CD14-positive monocyte (primary cell): ENCODE measurements around the gene MUC5B. TPM values are rescaled to one million over a fixed set of nuclear protein-coding genes. Genes with fewer than 3 reads are reported as not detected.

ENCODE experiments used
- DNase-seq, 3 donors: peaks; one replicate each; pipeline ENCODE4 v3.0.0-alpha.2; 2011 to 2022
- H2AFZ ChIP-seq: 2 replicates; pipeline ENCODE4 v1.6.0; 2012; ENCODE audit warnings: mild to moderate bottlenecking, low read depth, low read length, inconsistent platforms; ENCODE audit not compliant: insufficient read depth, poor library complexity, severe bottlenecking
- H3K27ac ChIP-seq, 2 donors: 1 replicate in 1 of 2; 2 replicates in 1 of 2; pipeline ENCODE4 v1.5.1; 2012 to 2013; ENCODE audit warnings: low read length in 2 of 2, control low read depth in 1 of 2, inconsistent platforms in 1 of 2, low read depth in 1 of 2, mild to moderate bottlenecking in 1 of 2
- H3K27me3 ChIP-seq, 2 donors: one replicate each; pipeline versions ENCODE4 v1.6.0 to v1.6.1; 2011 to 2013; ENCODE audit warnings: low read length in 2 of 2; ENCODE audit not compliant: control insufficient read depth in 2 of 2, insufficient read depth in 2 of 2
- H3K36me3 ChIP-seq, 2 donors: replicated peaks in 1 of 2; 1 replicate in 1 of 2; 2 replicates in 1 of 2; pipeline versions ENCODE4 v1.5.1 to v1.6.1; 2012 to 2013; ENCODE audit warnings: low read length in 2 of 2, control low read depth in 1 of 2, inconsistent platforms in 1 of 2, mild to moderate bottlenecking in 1 of 2; ENCODE audit not compliant: insufficient read depth in 2 of 2, control insufficient read depth in 1 of 2
- H3K4me1 ChIP-seq, 2 donors: 1 replicate in 1 of 2; 2 replicates in 1 of 2; pipeline versions ENCODE4 v1.5.1 to v1.6.1; 2012 to 2013; ENCODE audit warnings: low read length in 2 of 2, control low read depth in 1 of 2, inconsistent platforms in 1 of 2, mild to moderate bottlenecking in 1 of 2, moderate library complexity in 1 of 2; ENCODE audit not compliant: insufficient read depth in 2 of 2, control insufficient read depth in 1 of 2
- H3K4me2 ChIP-seq: replicated peaks from 2 replicates; pipeline ENCODE3; 2012; ENCODE audit warnings: low read length, moderate library complexity, mild to moderate bottlenecking; ENCODE audit not compliant: poor library complexity, severe bottlenecking; ENCODE audit errors: extremely low read depth
- H3K4me3 ChIP-seq, 3 experiments: fragments of 200-600 bp in 1 of 3; sonication (generic) in 1 of 3; replicated peaks in 1 of 3; 1 replicate in 2 of 3; 2 replicates in 1 of 3; pipeline ENCODE4 v1.5.1; 2011 to 2013; ENCODE audit warnings: low read length in 3 of 3, mild to moderate bottlenecking in 3 of 3, control low read depth in 2 of 3, low read depth in 2 of 3, inconsistent platforms in 1 of 3, moderate library complexity in 1 of 3
- H3K79me2 ChIP-seq: 2 replicates; pipeline ENCODE4 v1.6.0; 2012; ENCODE audit warnings: mild to moderate bottlenecking, control low read depth, inconsistent platforms, low read length, moderate library complexity; ENCODE audit not compliant: insufficient read depth
- H3K9ac ChIP-seq: 2 replicates; pipeline ENCODE4 v1.6.0; 2017; ENCODE audit warnings: low read length, mild to moderate bottlenecking; ENCODE audit not compliant: insufficient read depth, poor library complexity, severe bottlenecking
- H3K9me3 ChIP-seq, 2 donors: replicated peaks in 1 of 2; 1 replicate in 1 of 2; 2 replicates in 1 of 2; pipeline versions ENCODE4 v1.5.1 to v1.6.1; 2012 to 2013; ENCODE audit warnings: low read length in 2 of 2, control low read depth in 1 of 2; ENCODE audit not compliant: control insufficient read depth in 1 of 2, insufficient read depth in 1 of 2
- H4K20me1 ChIP-seq: 2 replicates; pipeline ENCODE4 v1.6.0; 2012; ENCODE audit warnings: mild to moderate bottlenecking, low read length, control low read depth, moderate library complexity; ENCODE audit not compliant: insufficient read depth
- H3K27ac Mint-ChIP-seq, 7 donors: one replicate each; pipeline ENCODE4 v1.8.0; 2020; ENCODE audit warnings: mild to moderate bottlenecking in 7 of 7, mixed read lengths in 7 of 7, moderate library complexity in 6 of 7, inconsistent platforms in 2 of 7
- H3K27me3 Mint-ChIP-seq, 3 donors: one replicate each; pipeline ENCODE4 v1.8.0; 2021 to 2022; ENCODE audit warnings: low read depth in 3 of 3, mild to moderate bottlenecking in 3 of 3, mixed read lengths in 3 of 3, moderate library complexity in 3 of 3, inconsistent platforms in 1 of 3
- H3K36me3 Mint-ChIP-seq, 2 donors: one replicate each; pipeline ENCODE4 v1.8.0; 2020; ENCODE audit warnings: mixed read lengths in 2 of 2, inconsistent platforms in 1 of 2, mild to moderate bottlenecking in 1 of 2
- H3K4me1 Mint-ChIP-seq: one replicate; pipeline ENCODE4 v1.8.0; 2020; ENCODE audit warnings: mild to moderate bottlenecking, mixed read lengths
- H3K4me3 Mint-ChIP-seq, 2 donors: one replicate each; pipeline ENCODE4 v1.8.0; 2020; ENCODE audit warnings: mild to moderate bottlenecking in 2 of 2, mixed read lengths in 2 of 2, moderate library complexity in 1 of 2
- H3K9me3 Mint-ChIP-seq, 7 donors: one replicate each; pipeline ENCODE4 v1.8.0; 2020 to 2022; ENCODE audit warnings: mixed read lengths in 7 of 7, mild to moderate bottlenecking in 6 of 7, moderate library complexity in 6 of 7, inconsistent platforms in 2 of 7
- CTCF ChIP-seq: fragments of 200-600 bp; IDR thresholded peaks from one replicate; pipeline ENCODE4 v1.8.0; 2022; ENCODE audit warnings: antibody characterized with exemption, mild to moderate bottlenecking
- WGBS: methylation state at CpG from one replicate; pipeline ENCODE4 v1.1.5; 2013; ENCODE audit warnings: missing lambda C conversion rate; ENCODE audit not compliant: insufficient coverage; 5-methylcytosine and 5-hydroxymethylcytosine counted together
- intact Hi-C, 2 donors: fragments of 100-400 bp; cut with micrococcal nuclease; formaldehyde crosslinking; loops; one replicate each; pipeline versions ENCODE4 v1.15.0 to v1.15.1; 2023
- polyA plus RNA-seq, 3 donors: library from polyadenylated mRNA; depleted of rRNA in 1 of 3; unstranded in 2 of 3; stranded (reverse) in 1 of 3; fragments of 300-500 nt in 2 of 3; fragments of >200 nt in 1 of 3; fragmentation: Illumina TruSeq in 2 of 3; gene quantifications; 1 replicate in 2 of 3; 2 replicates in 1 of 3; pipeline ENCODE4 v1.2.3, GENCODE V29; 2012 to 2021

The MUC5B gene
- polyA plus RNA-seq, 3 donors = not detected

DNA sequence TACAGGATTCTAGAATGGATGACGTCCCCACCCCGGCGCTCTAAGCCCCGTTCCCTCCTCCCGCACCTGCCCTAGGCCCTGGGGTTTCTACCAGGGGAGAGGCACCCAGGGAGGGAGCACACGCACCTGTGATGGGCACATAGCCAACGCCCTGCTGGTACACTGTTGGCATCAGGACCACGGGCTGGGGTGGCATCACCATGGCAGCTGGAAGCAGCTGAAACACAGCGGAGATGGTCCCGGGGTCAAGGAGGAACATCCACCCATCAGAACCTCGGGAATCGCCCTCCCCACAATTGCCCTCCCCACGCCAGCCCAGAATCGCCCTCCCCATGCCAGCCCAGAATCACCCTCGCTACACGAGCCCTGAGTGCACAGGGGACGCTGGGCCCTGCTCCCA is 63.0 kb downstream of the MUC5B start:
- no peaks in the 10 kb centered on the region for H3K9me3 ChIP-seq
- no peak overlapping the region for H3K9ac ChIP-seq
- H4K20me1 ChIP-seq = peaks cover 90% of the 10 kb centered on the region
- no peak overlapping the region for H3K27ac ChIP-seq
- H3K4me3 ChIP-seq = no peak overlapping the region
- H2AFZ ChIP-seq = no peak overlapping the region
- H3K4me1 ChIP-seq = no peaks in the 10 kb centered on the region
- peaks cover 83 to 89% of the 10 kb centered on the region in 2 donors for H3K36me3 ChIP-seq
- 96% methylated on average over 12 of the region's 17 CpGs for WGBS
- Mint-ChIP-seq H3K4me1 (no peaks in the 10 kb centered on the region), H3K4me3 (no peak overlapping the region), H3K27me3 (no peaks in the 10 kb centered on the region), H3K36me3 (peaks cover 76 to 89% of the 10 kb centered on the region in 2 donors), H3K9me3 (peaks cover 0 to 5% (median 0%) of the 10 kb centered on the region in 7 donors), H3K27ac (no peak overlapping the region)
- H3K4me2 ChIP-seq = no peak overlapping the region
- H3K79me2 ChIP-seq = peaks cover 22% of the 10 kb centered on the region
- DNase-seq = no peak
- intact Hi-C loops = no loop called here
- H3K27me3 ChIP-seq = no peaks in the 10 kb centered on the region
- no peak for TF ChIP-seq CTCF

DNA sequence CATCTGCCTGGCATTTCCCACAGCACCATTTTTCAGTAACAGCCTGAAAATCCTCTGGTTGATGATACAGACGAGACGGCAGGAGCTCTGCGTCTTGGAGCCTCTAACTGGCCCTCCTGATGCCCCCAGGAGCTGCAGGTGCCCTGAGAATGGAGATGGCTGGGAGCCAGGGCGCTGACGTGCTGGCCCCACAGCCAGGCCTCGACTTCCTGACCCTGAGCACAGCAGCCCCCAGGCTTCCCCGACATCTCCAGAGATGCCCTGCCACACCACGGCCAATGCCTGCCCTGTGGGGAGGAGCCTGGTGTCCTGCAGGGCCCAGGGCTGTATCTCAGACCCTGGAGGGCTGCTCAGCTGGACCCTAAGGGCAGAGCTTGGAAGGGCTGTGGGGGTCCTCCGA is 65.1 kb downstream of the MUC5B start:
- Histone ChIP-seq H3K9ac (no peak overlapping the region), H3K4me2 (no peak overlapping the region), H2AFZ (no peak overlapping the region), H3K4me1 (no peaks in the 10 kb centered on the region), H3K79me2 (peaks cover 41% of the 10 kb centered on the region), H3K27ac (no peak overlapping the region), H3K4me3 (no peak overlapping the region), H3K36me3 (peaks cover 84 to 94% of the 10 kb centered on the region in 2 donors), H3K27me3 (no peaks in the 10 kb centered on the region), H3K9me3 (no peaks in the 10 kb centered on the region), H4K20me1 (peaks cover 95% of the 10 kb centered on the region)
- peak overlapping the region in 1 of 7 donors; percentile 41 for H3K27ac Mint-ChIP-seq
- 97% methylated on average over 8 of the region's 9 CpGs for WGBS
- no peak for DNase-seq
- TF ChIP-seq CTCF = no peak
- intact Hi-C loops = no loop called here
- no peaks in the 10 kb centered on the region for H3K27me3 Mint-ChIP-seq
- peaks cover 74 to 93% of the 10 kb centered on the region in 2 donors for H3K36me3 Mint-ChIP-seq
- no peak overlapping the region for H3K4me3 Mint-ChIP-seq
- H3K4me1 Mint-ChIP-seq = no peaks in the 10 kb centered on the region
- H3K9me3 Mint-ChIP-seq = peaks cover 0 to 5% (median 0%) of the 10 kb centered on the region in 7 donors
